HepG2 (cell line): ENCODE data around the gene PARK7. TPM values are rescaled to one million over a fixed set of nuclear protein-coding genes. Genes with fewer than 3 reads are reported as not detected.

Experiments used
- ARNT2 ChIP-seq: sonication (generic); formaldehyde crosslinking; IDR thresholded peaks from 2 replicates; pipeline ENCODE4 v1.8.0; 2022; ENCODE audit warnings: mild to moderate bottlenecking, low read depth, missing genetic modification reagents, moderate library complexity
- ATRX ChIP-seq: sonication (generic); formaldehyde crosslinking; IDR thresholded peaks from 2 replicates; pipeline ENCODE4 v1.4.0; 2020; ENCODE audit warnings: missing genetic modification reagents, borderline replicate concordance
- CBX2 ChIP-seq, 2 experiments: fragments of 200-600 bp in 1 of 2; sonication (generic); formaldehyde crosslinking in 1 of 2; IDR thresholded peaks; 2 replicates each; pipeline versions ENCODE4 v1.7.0 to v1.8.1; 2018 to 2022; ENCODE audit warnings: low read depth in 2 of 2, low read length in 1 of 2, mild to moderate bottlenecking in 1 of 2, missing genetic modification reagents in 1 of 2
- CEBPG ChIP-seq: IDR thresholded peaks from 2 replicates; pipeline ENCODE4 v1.6.1; 2016
- GATAD1 ChIP-seq: IDR thresholded peaks from 2 replicates; pipeline ENCODE4 v1.6.1; 2016; ENCODE audit warnings: missing genetic modification reagents, missing compliant biosample characterization
- HOXA3 ChIP-seq: sonication (generic); formaldehyde crosslinking; IDR thresholded peaks from 2 replicates; pipeline ENCODE4 v1.5.0; 2020; ENCODE audit warnings: missing genetic modification reagents
- KLF6 ChIP-seq: IDR thresholded peaks from 2 replicates; pipeline ENCODE4 v1.8.0; 2016; ENCODE audit warnings: missing biosample characterization, missing genetic modification reagents
- MAFK ChIP-seq, 2 experiments: IDR thresholded peaks in 1 of 2; conservative IDR thresholded peaks in 1 of 2; 2 replicates each; pipeline ENCODE4 v1.6.1; 2011; ENCODE audit warnings: improper control_type of control experiment in 2 of 2, low read length in 2 of 2
- NFYC ChIP-seq: IDR thresholded peaks from 2 replicates; pipeline ENCODE4 v1.6.1; 2016; ENCODE audit warnings: missing genetic modification reagents, missing compliant biosample characterization
- NONO ChIP-seq, 2 experiments: fragments of 450-650 bp in 1 of 2; sonication (generic) in 1 of 2; formaldehyde crosslinking in 1 of 2; IDR thresholded peaks in 1 of 2; conservative IDR thresholded peaks in 1 of 2; 2 replicates each; pipeline versions ENCODE4 v1.6.1 to v1.8.0; 2017 to 2022; ENCODE audit warnings: mild to moderate bottlenecking in 1 of 2, missing genetic modification reagents in 1 of 2, moderate library complexity in 1 of 2
- PLRG1 ChIP-seq: fragments of 450-650 bp; conservative IDR thresholded peaks from 2 replicates; pipeline ENCODE4 v1.6.1; 2016
- SCMH1 ChIP-seq: sonication (generic); formaldehyde crosslinking; IDR thresholded peaks from 2 replicates; pipeline ENCODE4 v1.9.0; 2021; ENCODE audit warnings: missing genetic modification reagents, mild to moderate bottlenecking, borderline replicate concordance
- SOX13 ChIP-seq, 3 experiments: fragments of 450-650 bp in 1 of 3; sonication (generic) in 1 of 3; formaldehyde crosslinking in 1 of 3; IDR thresholded peaks in 2 of 3; conservative IDR thresholded peaks in 1 of 3; 2 replicates each; pipeline versions ENCODE4 v1.5.0 to v1.6.1; 2016 to 2020; ENCODE audit warnings: antibody characterized with exemption in 1 of 3, mild to moderate bottlenecking in 1 of 3, missing compliant biosample characterization in 1 of 3, missing genetic modification reagents in 1 of 3, moderate library complexity in 1 of 3
- SP140L ChIP-seq: sonication (generic); formaldehyde crosslinking; IDR thresholded peaks from 2 replicates; pipeline ENCODE4 v1.4.0; 2020; ENCODE audit warnings: missing genetic modification reagents, borderline replicate concordance
- ZBTB8A ChIP-seq: sonication (generic); formaldehyde crosslinking; IDR thresholded peaks from 2 replicates; pipeline ENCODE4 v1.4.0; 2020; ENCODE audit warnings: mild to moderate bottlenecking, low read depth, missing genetic modification reagents, borderline replicate concordance
- ZNF530 ChIP-seq: sonication (generic); formaldehyde crosslinking; IDR thresholded peaks from 2 replicates; pipeline ENCODE4 v1.5.0; 2020; ENCODE audit warnings: low read depth, mild to moderate bottlenecking, missing genetic modification reagents
- ZNF652 ChIP-seq: IDR thresholded peaks from 2 replicates; pipeline ENCODE4 v1.6.1; 2016; ENCODE audit warnings: low read depth, borderline replicate concordance
- ZNF746 ChIP-seq: sonication (generic); formaldehyde crosslinking; IDR thresholded peaks from 2 replicates; pipeline ENCODE4 v1.8.0; 2022; ENCODE audit warnings: mild to moderate bottlenecking, missing genetic modification reagents
- ZNF792 ChIP-seq: IDR thresholded peaks from 2 replicates; pipeline ENCODE4 v1.6.1; 2016
- polyA plus RNA-seq, 8 experiments: library from polyadenylated mRNA; depleted of rRNA in 3 of 8; stranded (reverse) in 7 of 8; unstranded in 1 of 8; fragments of >200 nt; fragmentation: Illumina TruSeq in 4 of 8; extraction: Trizol in 4 of 8; gene quantifications; 2 replicates each; pipeline versions ENCODE4 v1.2.1 to v1.2.3, GENCODE V29; 2011 to 2016; ENCODE audit warnings: low read depth in 4 of 8, missing spikeins in 1 of 8, mixed read lengths in 1 of 8; ENCODE audit not compliant: insufficient read depth in 1 of 8
- total RNA-seq, 5 experiments: library from RNA; depleted of rRNA; stranded (reverse); fragments of >200 nt; fragmentation: Illumina TruSeq; extraction: Trizol; gene quantifications; 2 replicates each; pipeline ENCODE4 v1.2.3, GENCODE V29; 2016; ENCODE audit warnings: low read depth in 1 of 5
- TF ChIP-seq, protein P1 (sequence below): sonication (generic); formaldehyde crosslinking; IDR thresholded peaks from 2 replicates; pipeline ENCODE4 v1.8.0; 2022; ENCODE audit warnings: mild to moderate bottlenecking, missing genetic modification reagents, moderate library complexity
- TF ChIP-seq, protein P2 (sequence below): sonication (generic); formaldehyde crosslinking; IDR thresholded peaks from 2 replicates; pipeline ENCODE4 v1.4.0; 2020; ENCODE audit warnings: missing genetic modification reagents
- TF ChIP-seq, protein P3 (sequence below): sonication (generic); formaldehyde crosslinking; IDR thresholded peaks from 2 replicates; pipeline ENCODE4 v1.5.0; 2020; ENCODE audit warnings: mild to moderate bottlenecking, missing genetic modification reagents
- TF ChIP-seq, protein P4 (sequence below): IDR thresholded peaks from 2 replicates; pipeline ENCODE4 v1.6.1; 2018; ENCODE audit warnings: missing genetic modification reagents

Gene PARK7
- total and polyA plus RNA-seq, 2 of the 13 experiments (the other 11 are each of a cell fraction or from before 2014, with no cell fraction given): 212 to 296 TPM

DNA sequence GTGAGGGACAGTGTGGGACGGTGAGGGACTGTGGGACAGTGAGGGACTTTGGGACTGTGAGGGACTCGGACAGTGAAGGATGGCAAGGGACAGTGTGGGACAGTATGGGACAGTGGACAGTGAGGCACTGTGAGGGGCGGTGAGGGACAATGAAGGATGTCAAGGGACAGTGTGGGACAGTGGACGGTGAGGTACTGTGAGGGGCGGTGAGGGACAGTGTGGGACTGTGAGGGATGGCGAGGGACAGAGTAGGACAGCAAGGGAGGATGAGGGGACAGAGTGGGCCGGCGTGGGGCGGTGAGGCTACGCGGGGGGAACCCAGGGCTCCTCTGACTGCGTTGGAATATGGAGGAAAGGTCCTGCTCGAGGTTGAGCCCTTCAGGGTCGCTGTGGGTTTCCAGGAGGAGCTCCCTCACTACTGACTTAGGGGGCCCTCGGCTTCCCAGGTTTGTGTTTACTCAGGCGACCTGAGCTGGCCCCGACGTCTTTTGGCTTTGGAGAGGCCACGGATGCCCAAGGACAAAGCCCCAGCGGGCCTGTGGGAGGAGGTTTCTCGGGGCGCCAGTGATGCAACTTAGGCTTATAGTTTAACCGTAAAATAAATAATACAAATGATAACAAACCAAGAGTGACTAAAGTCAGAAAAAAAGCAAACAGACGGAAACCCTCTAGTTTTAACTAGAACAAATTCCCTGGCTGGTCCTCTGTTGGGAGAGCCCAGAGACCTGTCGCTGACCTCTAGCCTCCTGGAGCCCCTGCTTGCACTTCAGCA lies 65.7 kb downstream of the PARK7 start (continued):
- peak; percentile 77; the same call in 1 of the 2 replicates for TF ChIP-seq SOX13 (IDR thresholded peaks at IDR 0.05)
- TF ChIP-seq SOX13 (CRISPR knock-in tag; conservative IDR thresholded peaks at IDR 0.05 in 1 of 2, IDR thresholded peaks at IDR 0.05 in 1 of 2): peak in 1 of 2 experiments; percentile 91; a peak in 2 of 4 replicates
- peak; percentile 93 for TF ChIP-seq CEBPG (CRISPR knock-in tag)
- 0 out of 2 replicates have a peak, but pooled peaks have one; percentile 38 for TF ChIP-seq ZNF652 (CRISPR knock-in tag)
- 0 out of 2 replicates have a peak, but pooled peaks have one; percentile 62 for TF ChIP-seq ZNF530
- peak; percentile 11; the same call in 1 of the 2 replicates for TF ChIP-seq ZBTB8A (CRISPR knock-in tag)
- no peak for TF ChIP-seq ZNF792 (CRISPR knock-in tag)
- TF ChIP-seq ATRX (CRISPR knock-in tag): no peak
- TF ChIP-seq, protein P1, sequence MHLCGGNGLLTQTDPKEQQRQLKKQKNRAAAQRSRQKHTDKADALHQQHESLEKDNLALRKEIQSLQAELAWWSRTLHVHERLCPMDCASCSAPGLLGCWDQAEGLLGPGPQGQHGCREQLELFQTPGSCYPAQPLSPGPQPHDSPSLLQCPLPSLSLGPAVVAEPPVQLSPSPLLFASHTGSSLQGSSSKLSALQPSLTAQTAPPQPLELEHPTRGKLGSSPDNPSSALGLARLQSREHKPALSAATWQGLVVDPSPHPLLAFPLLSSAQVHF (CRISPR knock-in tag): peak; percentile 72; the same call in 1 of the 2 replicates
- no peak for TF ChIP-seq KLF6
- no peak for TF ChIP-seq PLRG1
- TF ChIP-seq ARNT2 (CRISPR knock-in tag): peak; percentile 19; the same call in 1 of the 2 replicates
- TF ChIP-seq, protein P2, sequence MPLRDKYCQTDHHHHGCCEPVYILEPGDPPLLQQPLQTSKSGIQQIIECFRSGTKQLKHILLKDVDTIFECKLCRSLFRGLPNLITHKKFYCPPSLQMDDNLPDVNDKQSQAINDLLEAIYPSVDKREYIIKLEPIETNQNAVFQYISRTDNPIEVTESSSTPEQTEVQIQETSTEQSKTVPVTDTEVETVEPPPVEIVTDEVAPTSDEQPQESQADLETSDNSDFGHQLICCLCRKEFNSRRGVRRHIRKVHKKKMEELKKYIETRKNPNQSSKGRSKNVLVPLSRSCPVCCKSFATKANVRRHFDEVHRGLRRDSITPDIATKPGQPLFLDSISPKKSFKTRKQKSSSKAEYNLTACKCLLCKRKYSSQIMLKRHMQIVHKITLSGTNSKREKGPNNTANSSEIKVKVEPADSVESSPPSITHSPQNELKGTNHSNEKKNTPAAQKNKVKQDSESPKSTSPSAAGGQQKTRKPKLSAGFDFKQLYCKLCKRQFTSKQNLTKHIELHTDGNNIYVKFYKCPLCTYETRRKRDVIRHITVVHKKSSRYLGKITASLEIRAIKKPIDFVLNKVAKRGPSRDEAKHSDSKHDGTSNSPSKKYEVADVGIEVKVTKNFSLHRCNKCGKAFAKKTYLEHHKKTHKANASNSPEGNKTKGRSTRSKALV (CRISPR knock-in tag): peak; percentile 42; the same call in 1 of the 2 replicates
- no peak for TF ChIP-seq NONO (IDR thresholded peaks at IDR 0.05)
- TF ChIP-seq NONO (CRISPR knock-in tag; conservative IDR thresholded peaks at IDR 0.05): peak; percentile 87
- TF ChIP-seq, protein P3, sequence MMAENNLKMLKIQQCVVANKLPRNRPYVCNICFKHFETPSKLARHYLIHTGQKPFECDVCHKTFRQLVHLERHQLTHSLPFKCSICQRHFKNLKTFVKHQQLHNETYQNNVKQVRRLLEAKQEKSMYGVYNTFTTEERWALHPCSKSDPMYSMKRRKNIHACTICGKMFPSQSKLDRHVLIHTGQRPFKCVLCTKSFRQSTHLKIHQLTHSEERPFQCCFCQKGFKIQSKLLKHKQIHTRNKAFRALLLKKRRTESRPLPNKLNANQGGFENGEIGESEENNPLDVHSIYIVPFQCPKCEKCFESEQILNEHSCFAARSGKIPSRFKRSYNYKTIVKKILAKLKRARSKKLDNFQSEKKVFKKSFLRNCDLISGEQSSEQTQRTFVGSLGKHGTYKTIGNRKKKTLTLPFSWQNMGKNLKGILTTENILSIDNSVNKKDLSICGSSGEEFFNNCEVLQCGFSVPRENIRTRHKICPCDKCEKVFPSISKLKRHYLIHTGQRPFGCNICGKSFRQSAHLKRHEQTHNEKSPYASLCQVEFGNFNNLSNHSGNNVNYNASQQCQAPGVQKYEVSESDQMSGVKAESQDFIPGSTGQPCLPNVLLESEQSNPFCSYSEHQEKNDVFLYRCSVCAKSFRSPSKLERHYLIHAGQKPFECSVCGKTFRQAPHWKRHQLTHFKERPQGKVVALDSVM (CRISPR knock-in tag): peak; percentile 74
- TF ChIP-seq SP140L (CRISPR knock-in tag): no peak
- TF ChIP-seq MAFK (conservative IDR thresholded peaks at IDR 0.05 in 1 of 2, IDR thresholded peaks at IDR 0.05 in 1 of 2; ENCODE audit: low read length in 2 of 2): no peak
- TF ChIP-seq SCMH1 (CRISPR knock-in tag): no peak
- TF ChIP-seq CBX2 (IDR thresholded peaks at IDR 0.05; ENCODE audit: low read depth, low read length): no peak
- no peak for TF ChIP-seq CBX2 (CRISPR knock-in tag; IDR thresholded peaks at IDR 0.05; ENCODE audit: low read depth)
- TF ChIP-seq, protein P4, sequence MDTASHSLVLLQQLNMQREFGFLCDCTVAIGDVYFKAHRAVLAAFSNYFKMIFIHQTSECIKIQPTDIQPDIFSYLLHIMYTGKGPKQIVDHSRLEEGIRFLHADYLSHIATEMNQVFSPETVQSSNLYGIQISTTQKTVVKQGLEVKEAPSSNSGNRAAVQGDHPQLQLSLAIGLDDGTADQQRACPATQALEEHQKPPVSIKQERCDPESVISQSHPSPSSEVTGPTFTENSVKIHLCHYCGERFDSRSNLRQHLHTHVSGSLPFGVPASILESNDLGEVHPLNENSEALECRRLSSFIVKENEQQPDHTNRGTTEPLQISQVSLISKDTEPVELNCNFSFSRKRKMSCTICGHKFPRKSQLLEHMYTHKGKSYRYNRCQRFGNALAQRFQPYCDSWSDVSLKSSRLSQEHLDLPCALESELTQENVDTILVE (CRISPR knock-in tag): peak; percentile 67; the same call in 1 of the 2 replicates
- TF ChIP-seq GATAD1 (CRISPR knock-in tag): no peak
- TF ChIP-seq NFYC (CRISPR knock-in tag): 0 out of 2 replicates have a peak, but pooled peaks have one; percentile 27
- TF ChIP-seq HOXA3 (CRISPR knock-in tag): peak; percentile 83
- peak; percentile 88 for TF ChIP-seq ZNF746 (CRISPR knock-in tag)
